HCT116 (cell line): ENCODE measurements around the gene IGLL1. TPM values are rescaled to one million over a fixed set of nuclear protein-coding genes. Genes with fewer than 3 reads are reported as not detected.
A peak's percentile ranks its signal among the peaks of the same experiment; 100 is the strongest.

Source experiments
- ATAC-seq: fragments of 200-7000 bp; cut with Tn5 transposase; 2 replicates; pipeline ENCODE4 v1.9.1; 2020; ENCODE audit warnings: mild to moderate bottlenecking, moderate library complexity
- BruUV-seq: library from RNA; stranded (reverse); fragments of 400-500 nt; replicated peaks from 2 replicates; lab custom pipeline; 2021; lab: Mats Ljungman, UMichigan
- CTCF ChIA-PET: fragments of 300-600 bp; sonication (Branson Sonifier 250); formaldehyde crosslinking; loops from one replicate; lab custom pipeline; 2021; ENCODE audit warnings: antibody characterized with exemption; lab: Charles Lee
- POLR2A ChIA-PET: fragments of 300-600, 350-600 bp; sonication (Branson Sonifier 250); formaldehyde crosslinking; loops from one replicate; lab custom pipeline; 2021; ENCODE audit warnings: antibody characterized with exemption; lab: Charles Lee
- RAD21 ChIA-PET, 2 experiments: fragments of 300-600 bp; sonication (Branson Sonifier 250); formaldehyde crosslinking; loops; one replicate each; lab custom pipeline; 2023; ENCODE audit warnings: low total read pairs in 2 of 2; ENCODE audit not compliant: uncharacterized antibody in 2 of 2, unreplicated experiment in 2 of 2, low non-redundant PET in 1 of 2; lab: Charles Lee
- DNase-seq: peaks from one replicate; pipeline ENCODE4 v3.0.0-alpha.2; 2010; ENCODE audit warnings: low read depth, low spot score
- H2AFZ ChIP-seq: fragments of 200-600 bp; shearing (Covaris generic), sonication (generic); 2 replicates; pipeline ENCODE4 v1.6.1; 2017; ENCODE audit warnings: low read depth, mixed run types, mixed read lengths, antibody characterized with exemption, low read length; ENCODE audit not compliant: poor library complexity, severe bottlenecking
- H3K27ac ChIP-seq: 2 replicates; pipeline ENCODE4 v1.5.1; 2012; ENCODE audit warnings: low read depth, low read length
- H3K27me3 ChIP-seq: fragments of 200-600 bp; sonication (generic); 2 replicates; pipeline ENCODE4 v1.6.1; 2016; ENCODE audit warnings: mixed run types, low read length, mixed read lengths; ENCODE audit not compliant: insufficient read depth
- H3K36me3 ChIP-seq, 2 experiments: fragments of 200-500 bp in 1 of 2; fragments of 200-600 bp in 1 of 2; sonication (Bioruptor generic) in 1 of 2; sonication (generic) in 1 of 2; 2 replicates each; pipeline versions ENCODE4 v1.5.1 to v1.6.1; 2014 to 2016; ENCODE audit warnings: low read length in 2 of 2, inconsistent platforms in 1 of 2, mixed read lengths in 1 of 2, mixed run types in 1 of 2; ENCODE audit not compliant: insufficient read depth in 2 of 2, control insufficient read depth in 1 of 2
- H3K4me1 ChIP-seq, 2 experiments: fragments of 200-600 bp in 1 of 2; sonication (generic) in 1 of 2; 2 replicates each; pipeline versions ENCODE4 v1.5.1 to v1.6.1; 2012 to 2017; ENCODE audit warnings: low read length in 2 of 2, inconsistent platforms in 1 of 2, mild to moderate bottlenecking in 1 of 2, mixed read lengths in 1 of 2, mixed run types in 1 of 2, moderate library complexity in 1 of 2; ENCODE audit not compliant: insufficient read depth in 2 of 2, control insufficient read depth in 1 of 2
- H3K4me2 ChIP-seq: fragments of 200-600 bp; sonication (generic); 2 replicates; pipeline ENCODE4 v1.6.1; 2017; ENCODE audit warnings: mixed run types, low read length, mixed read lengths
- H3K4me3 ChIP-seq, 2 experiments: fragments of 200-600 bp in 1 of 2; sonication (generic) in 1 of 2; replicated peaks in 1 of 2; 2 replicates each; pipeline ENCODE4 v1.5.1; 2011 to 2016; ENCODE audit warnings: low read length in 2 of 2, control low read depth in 1 of 2, low read depth in 1 of 2, mild to moderate bottlenecking in 1 of 2, mixed read lengths in 1 of 2, mixed run types in 1 of 2
- H3K79me2 ChIP-seq: fragments of 200-600 bp; sonication (generic); 2 replicates; pipeline ENCODE4 v1.6.1; 2017; ENCODE audit warnings: mild to moderate bottlenecking, mixed run types, low read length, moderate library complexity, mixed read lengths; ENCODE audit not compliant: insufficient read depth
- H3K9ac ChIP-seq: fragments of 200-600 bp; sonication (generic); 2 replicates; pipeline ENCODE4 v1.6.1; 2016; ENCODE audit warnings: low read length, mixed read lengths
- H3K9me2 ChIP-seq: fragments of 200-600 bp; sonication (generic), shearing (Covaris generic); 2 replicates; pipeline ENCODE4 v1.6.1; 2017; ENCODE audit warnings: mixed run types, mild to moderate bottlenecking, moderate library complexity; ENCODE audit not compliant: insufficient read depth
- H3K9me3 ChIP-seq, 2 experiments: fragments of 200-500 bp in 1 of 2; fragments of 200-600 bp in 1 of 2; sonication (Bioruptor generic) in 1 of 2; sonication (generic) in 1 of 2; 2 replicates each; pipeline ENCODE4 v1.6.1; 2014 to 2017; ENCODE audit warnings: low read length in 2 of 2, mixed read lengths in 2 of 2, inconsistent platforms in 1 of 2, low read depth in 1 of 2, mild to moderate bottlenecking in 1 of 2, mixed run types in 1 of 2, moderate library complexity in 1 of 2; ENCODE audit not compliant: control insufficient read depth in 1 of 2, insufficient read depth in 1 of 2
- H4K20me1 ChIP-seq: fragments of 200-600 bp; sonication (generic), shearing (Covaris generic); 2 replicates; pipeline ENCODE4 v1.6.1; 2017; ENCODE audit warnings: mixed run types, mild to moderate bottlenecking, moderate library complexity; ENCODE audit not compliant: insufficient read depth
- ATF3 ChIP-seq: IDR thresholded peaks from 2 replicates; pipeline ENCODE4 v1.6.1; 2012
- CBX3 ChIP-seq: IDR thresholded peaks from 2 replicates; pipeline ENCODE4 v1.6.1; 2012; ENCODE audit warnings: low read depth
- EGR1 ChIP-seq: IDR thresholded peaks from 2 replicates; pipeline ENCODE4 v1.6.1; 2012; ENCODE audit warnings: low read depth
- ELF1 ChIP-seq: IDR thresholded peaks from 2 replicates; pipeline ENCODE4 v1.6.1; 2012; ENCODE audit warnings: low read depth, borderline replicate concordance
- EZH2phosphoT487 ChIP-seq: fragments of 200-600 bp; IDR thresholded peaks from 2 replicates; pipeline ENCODE4 v1.6.1; 2018; ENCODE audit warnings: antibody characterized with exemption, borderline replicate concordance
- JUND ChIP-seq: IDR thresholded peaks from 2 replicates; pipeline ENCODE4 v1.6.1; 2012
- MAX ChIP-seq: IDR thresholded peaks from 2 replicates; pipeline ENCODE4 v1.6.1; 2012
- RAD21 ChIP-seq: IDR thresholded peaks from 2 replicates; pipeline ENCODE4 v1.6.1; 2012; ENCODE audit warnings: low read depth, mild to moderate bottlenecking
- REST ChIP-seq: IDR thresholded peaks from 2 replicates; pipeline ENCODE4 v1.6.1; 2012; ENCODE audit warnings: low read depth
- SIN3A ChIP-seq: IDR thresholded peaks from 2 replicates; pipeline ENCODE4 v1.6.1; 2012; ENCODE audit warnings: low read depth
- TCF7L2 ChIP-seq: IDR thresholded peaks from 2 replicates; pipeline ENCODE4 v1.7.0; 2011; ENCODE audit warnings: borderline replicate concordance, inconsistent platforms; ENCODE audit not compliant: insufficient read depth, insufficient read length; ENCODE audit errors: extremely low read depth
- ZBTB33 ChIP-seq: IDR thresholded peaks from 2 replicates; pipeline ENCODE4 v1.6.1; 2011; ENCODE audit warnings: mild to moderate bottlenecking, low read length, moderate library complexity; ENCODE audit not compliant: insufficient replicate concordance; ENCODE audit errors: extremely low read depth
- ZFX ChIP-seq: fragments of 450-650 bp; IDR thresholded peaks from 2 replicates; pipeline ENCODE4 v1.6.1; 2017
- ZNF274 ChIP-seq: fragments of 200-500 bp; sonication (Bioruptor generic); IDR thresholded peaks from 2 replicates; pipeline ENCODE4 v1.6.1; 2014; ENCODE audit warnings: mild to moderate bottlenecking, low read depth, low read length, inconsistent platforms
- intact Hi-C: fragments of 100-400 bp; cut with micrococcal nuclease; formaldehyde crosslinking; loops from 2 replicates; pipeline ENCODE4 v1.10.0; 2022
- total RNA-seq: library from RNA; stranded (reverse); gene quantifications from one replicate; pipeline ENCODE4 v1.2.1, GENCODE V29; 2021; ENCODE audit not compliant: unreplicated experiment

The IGLL1 gene
- total RNA-seq, 1 experiment from 2014 or later, result not detected

- TF ChIP-seq EZH2phosphoT487 (no peak), ZNF274 (no peak), CBX3 (no peak), RAD21 (no peak), MAX (no peak), ATF3 (no peak), ZFX (no peak)
Observed at GRCh38 chr22:23609983-23610781, 30.1 kb upstream of the IGLL1 start (continued).

GRCh38 chr22:23608583-23608982 lies 28.5 kb upstream of the IGLL1 start:
- no peak overlapping the region for H2AFZ ChIP-seq
- H3K4me2 ChIP-seq, result no peak overlapping the region
- no peak overlapping the region for H3K27ac ChIP-seq
- no peak overlapping the region for H3K9ac ChIP-seq
- no peaks in the 10 kb centered on the region for H3K79me2 ChIP-seq
- no peaks in the 10 kb centered on the region for H3K9me2 ChIP-seq
- POLR2A ChIA-PET, result no interaction called here
- H3K4me3 ChIP-seq, result no peak overlapping the region
- ATAC-seq, result no peak
- no peaks in the 10 kb centered on the region for H3K9me3 ChIP-seq
- intact Hi-C loops, result no loop called here
- TF ChIP-seq SIN3A (no peak), REST (peak; percentile 63), ZBTB33 (no peak), MAX (no peak), TCF7L2 (no peak), ZNF274 (no peak), JUND (no peak), EGR1 (no peak), ELF1 (no peak)
- CTCF ChIA-PET, result no interaction called here
- no peak for DNase-seq
- H3K27me3 ChIP-seq, result no peaks in the 10 kb centered on the region
- no peaks in the 10 kb centered on the region for H4K20me1 ChIP-seq
- RAD21 ChIA-PET, result no interaction called here
- H3K4me1 ChIP-seq, result no peaks in the 10 kb centered on the region
- BruUV-seq, result no TSS peak
- no peaks in the 10 kb centered on the region for H3K36me3 ChIP-seq
